ENCODE data around the gene BTBD9.

DNA sequence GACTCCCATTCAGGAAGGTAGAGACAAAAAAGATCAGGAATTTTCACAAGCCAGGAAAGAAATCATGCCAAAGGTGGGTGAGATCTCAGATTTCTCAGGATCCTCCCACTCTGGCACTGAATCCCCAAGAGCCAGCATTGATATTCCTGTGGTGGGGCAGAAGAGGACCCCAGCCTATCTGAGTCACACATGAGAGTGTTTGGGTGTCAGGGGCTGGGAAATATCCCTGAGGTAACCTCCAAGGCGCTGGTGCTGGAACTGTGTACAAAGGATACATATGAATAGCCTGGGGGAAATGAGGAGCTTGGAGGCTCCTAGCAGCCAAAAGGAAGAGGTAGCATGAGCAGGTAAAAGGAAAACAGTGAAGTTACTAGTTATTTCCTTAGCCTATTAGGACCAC is 369.4 kb downstream of the BTBD9 start:
- TF ChIP-seq, protein P1, sequence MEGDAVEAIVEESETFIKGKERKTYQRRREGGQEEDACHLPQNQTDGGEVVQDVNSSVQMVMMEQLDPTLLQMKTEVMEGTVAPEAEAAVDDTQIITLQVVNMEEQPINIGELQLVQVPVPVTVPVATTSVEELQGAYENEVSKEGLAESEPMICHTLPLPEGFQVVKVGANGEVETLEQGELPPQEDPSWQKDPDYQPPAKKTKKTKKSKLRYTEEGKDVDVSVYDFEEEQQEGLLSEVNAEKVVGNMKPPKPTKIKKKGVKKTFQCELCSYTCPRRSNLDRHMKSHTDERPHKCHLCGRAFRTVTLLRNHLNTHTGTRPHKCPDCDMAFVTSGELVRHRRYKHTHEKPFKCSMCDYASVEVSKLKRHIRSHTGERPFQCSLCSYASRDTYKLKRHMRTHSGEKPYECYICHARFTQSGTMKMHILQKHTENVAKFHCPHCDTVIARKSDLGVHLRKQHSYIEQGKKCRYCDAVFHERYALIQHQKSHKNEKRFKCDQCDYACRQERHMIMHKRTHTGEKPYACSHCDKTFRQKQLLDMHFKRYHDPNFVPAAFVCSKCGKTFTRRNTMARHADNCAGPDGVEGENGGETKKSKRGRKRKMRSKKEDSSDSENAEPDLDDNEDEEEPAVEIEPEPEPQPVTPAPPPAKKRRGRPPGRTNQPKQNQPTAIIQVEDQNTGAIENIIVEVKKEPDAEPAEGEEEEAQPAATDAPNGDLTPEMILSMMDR (IDR thresholded peaks at IDR 0.05; ENCODE audit: borderline replicate concordance, extremely low read depth, low read length, poor library complexity, severe bottlenecking) = no peak
- TF ChIP-seq EZH2 (IDR thresholded peaks at IDR 0.05; ENCODE audit: borderline replicate concordance, low read depth, low read length, severe bottlenecking) = no peak

Measured in DND-41 (cell line).